ENCODE data around the gene CCHCR1.

DNA sequence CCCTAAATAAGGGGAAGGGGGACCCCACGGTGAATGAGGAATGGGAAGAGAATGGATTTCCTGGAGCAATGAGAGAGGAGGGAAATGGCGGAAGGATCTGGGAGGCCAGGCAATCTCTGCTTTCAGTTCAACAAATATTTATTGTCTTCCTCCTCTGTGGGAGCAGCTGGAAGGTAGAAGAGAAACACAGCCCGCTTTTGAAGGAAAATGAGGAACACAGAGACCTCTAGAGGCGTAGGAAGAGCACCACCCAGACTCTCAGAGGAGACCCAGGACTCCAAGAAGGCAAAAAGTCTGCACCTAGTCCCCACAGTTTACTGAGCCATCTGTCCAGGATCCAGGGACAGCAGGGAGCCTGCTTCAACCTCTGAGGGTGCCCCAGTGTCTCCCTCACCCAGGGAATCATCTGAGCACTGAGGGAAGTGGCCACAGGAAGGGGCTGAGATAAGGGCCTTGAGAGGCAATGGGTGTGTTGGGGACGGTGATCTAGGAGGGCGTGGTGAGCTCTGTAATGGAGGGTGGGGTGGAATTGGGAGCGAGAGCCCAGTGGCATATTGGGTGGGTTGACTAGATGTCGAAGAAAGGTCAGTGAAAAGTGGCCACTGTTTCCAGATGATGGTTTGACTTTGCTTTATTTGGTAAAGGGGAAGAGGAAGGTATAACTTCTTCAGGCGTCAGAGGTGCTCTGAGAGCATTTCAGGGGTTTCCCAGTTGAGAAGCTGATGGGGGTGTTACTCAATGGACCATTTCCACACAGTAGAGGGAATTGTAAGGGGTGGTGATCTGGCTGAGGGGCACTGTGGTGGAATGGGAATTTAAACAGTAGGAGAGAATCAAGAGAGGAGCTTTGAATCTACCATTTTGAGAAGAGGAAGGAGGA, 42.4 kb downstream of the CCHCR1 start:
- TF ChIP-seq, protein P1, sequence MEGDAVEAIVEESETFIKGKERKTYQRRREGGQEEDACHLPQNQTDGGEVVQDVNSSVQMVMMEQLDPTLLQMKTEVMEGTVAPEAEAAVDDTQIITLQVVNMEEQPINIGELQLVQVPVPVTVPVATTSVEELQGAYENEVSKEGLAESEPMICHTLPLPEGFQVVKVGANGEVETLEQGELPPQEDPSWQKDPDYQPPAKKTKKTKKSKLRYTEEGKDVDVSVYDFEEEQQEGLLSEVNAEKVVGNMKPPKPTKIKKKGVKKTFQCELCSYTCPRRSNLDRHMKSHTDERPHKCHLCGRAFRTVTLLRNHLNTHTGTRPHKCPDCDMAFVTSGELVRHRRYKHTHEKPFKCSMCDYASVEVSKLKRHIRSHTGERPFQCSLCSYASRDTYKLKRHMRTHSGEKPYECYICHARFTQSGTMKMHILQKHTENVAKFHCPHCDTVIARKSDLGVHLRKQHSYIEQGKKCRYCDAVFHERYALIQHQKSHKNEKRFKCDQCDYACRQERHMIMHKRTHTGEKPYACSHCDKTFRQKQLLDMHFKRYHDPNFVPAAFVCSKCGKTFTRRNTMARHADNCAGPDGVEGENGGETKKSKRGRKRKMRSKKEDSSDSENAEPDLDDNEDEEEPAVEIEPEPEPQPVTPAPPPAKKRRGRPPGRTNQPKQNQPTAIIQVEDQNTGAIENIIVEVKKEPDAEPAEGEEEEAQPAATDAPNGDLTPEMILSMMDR (IDR thresholded peaks at IDR 0.05; ENCODE audit: insufficient read depth, low read length): no peak
- TF ChIP-seq POLR2AphosphoS5 (IDR thresholded peaks at IDR 0.05; ENCODE audit: low read depth): no peak
- TF ChIP-seq SPI1 (IDR thresholded peaks at IDR 0.05; ENCODE audit: borderline replicate concordance, low read depth): no peak
- TF ChIP-seq, protein P2, sequence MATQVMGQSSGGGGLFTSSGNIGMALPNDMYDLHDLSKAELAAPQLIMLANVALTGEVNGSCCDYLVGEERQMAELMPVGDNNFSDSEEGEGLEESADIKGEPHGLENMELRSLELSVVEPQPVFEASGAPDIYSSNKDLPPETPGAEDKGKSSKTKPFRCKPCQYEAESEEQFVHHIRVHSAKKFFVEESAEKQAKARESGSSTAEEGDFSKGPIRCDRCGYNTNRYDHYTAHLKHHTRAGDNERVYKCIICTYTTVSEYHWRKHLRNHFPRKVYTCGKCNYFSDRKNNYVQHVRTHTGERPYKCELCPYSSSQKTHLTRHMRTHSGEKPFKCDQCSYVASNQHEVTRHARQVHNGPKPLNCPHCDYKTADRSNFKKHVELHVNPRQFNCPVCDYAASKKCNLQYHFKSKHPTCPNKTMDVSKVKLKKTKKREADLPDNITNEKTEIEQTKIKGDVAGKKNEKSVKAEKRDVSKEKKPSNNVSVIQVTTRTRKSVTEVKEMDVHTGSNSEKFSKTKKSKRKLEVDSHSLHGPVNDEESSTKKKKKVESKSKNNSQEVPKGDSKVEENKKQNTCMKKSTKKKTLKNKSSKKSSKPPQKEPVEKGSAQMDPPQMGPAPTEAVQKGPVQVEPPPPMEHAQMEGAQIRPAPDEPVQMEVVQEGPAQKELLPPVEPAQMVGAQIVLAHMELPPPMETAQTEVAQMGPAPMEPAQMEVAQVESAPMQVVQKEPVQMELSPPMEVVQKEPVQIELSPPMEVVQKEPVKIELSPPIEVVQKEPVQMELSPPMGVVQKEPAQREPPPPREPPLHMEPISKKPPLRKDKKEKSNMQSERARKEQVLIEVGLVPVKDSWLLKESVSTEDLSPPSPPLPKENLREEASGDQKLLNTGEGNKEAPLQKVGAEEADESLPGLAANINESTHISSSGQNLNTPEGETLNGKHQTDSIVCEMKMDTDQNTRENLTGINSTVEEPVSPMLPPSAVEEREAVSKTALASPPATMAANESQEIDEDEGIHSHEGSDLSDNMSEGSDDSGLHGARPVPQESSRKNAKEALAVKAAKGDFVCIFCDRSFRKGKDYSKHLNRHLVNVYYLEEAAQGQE (IDR thresholded peaks at IDR 0.05; ENCODE audit: insufficient replicate concordance, low read depth): no peak
